Muscle of arm (tissue), 12 donors: ENCODE data around the gene WRNIP1. TPM values are rescaled to one million over a fixed set of nuclear protein-coding genes. Genes with fewer than 3 reads are reported as not detected.
A peak's percentile ranks its signal among the peaks of the same experiment; 100 is the strongest.

ENCODE experiments used
- DNase-seq: peaks from one replicate; pipeline ENCODE4 v3.0.0-alpha.2; 2013
- polyA plus RNA-seq, 12 donors: library from polyadenylated mRNA; unstranded; fragments of 120-200 nt; gene quantifications; one replicate each; pipeline ENCODE4 v1.2.1, GENCODE V29; 2013; ENCODE audit not compliant: insufficient read length in 12 of 12

The WRNIP1 gene
- polyA plus RNA-seq, 12 donors: 29.0 to 53.8 (median 46.5) TPM; not detected in 1

- peak; percentile 63 for DNase-seq
Observed at GRCh38 chr6:2738373-2738979, 26.7 kb upstream of the WRNIP1 start.

- DNase-seq: no peak
Observed at GRCh38 chr6:2739335-2739734, 25.9 kb upstream of the WRNIP1 start.

- no peak for DNase-seq
Observed at GRCh38 chr6:2740581-2740980, 24.6 kb upstream of the WRNIP1 start.

GRCh38 chr6:2741756-2742155 lies 23.4 kb upstream of the WRNIP1 start:
- no peak for DNase-seq

- no peak for DNase-seq
Observed at GRCh38 chr6:2743280-2744208, 21.6 kb upstream of the WRNIP1 start.

- DNase-seq: no peak
Observed at GRCh38 chr6:2744209-2744771, 20.9 kb upstream of the WRNIP1 start.

GRCh38 chr6:2744778-2745177 lies 20.4 kb upstream of the WRNIP1 start:
- no peak for DNase-seq

GRCh38 chr6:2745246-2745645 lies 19.9 kb upstream of the WRNIP1 start:
- no peak for DNase-seq

- no peak for DNase-seq
Observed at GRCh38 chr6:2746557-2747061, 18.6 kb upstream of the WRNIP1 start.

GRCh38 chr6:2748183-2748582 lies 17.0 kb upstream of the WRNIP1 start:
- no peak for DNase-seq

- peak; percentile 75 for DNase-seq
Observed at GRCh38 chr6:2749969-2750600, 15.1 kb upstream of the WRNIP1 start.

- DNase-seq: no peak
Observed at GRCh38 chr6:2750832-2751231, 14.4 kb upstream of the WRNIP1 start, which contains the start of gene MYLK4. Gene MYLK4 (minus strand): TSS chr6:2750922. CDS start chr6:2749294, 1,628 bp downstream.

- DNase-seq: no peak
Observed at GRCh38 chr6:2751871-2752270, 13.3 kb upstream of the WRNIP1 start.

- no peak for DNase-seq
Observed at GRCh38 chr6:2752477-2753109, 12.6 kb upstream of the WRNIP1 start.

GRCh38 chr6:2753110-2753489 lies 12.1 kb upstream of the WRNIP1 start:
- no peak for DNase-seq

GRCh38 chr6:2753743-2754142 lies 11.4 kb upstream of the WRNIP1 start:
- DNase-seq: no peak

- no peak for DNase-seq
Observed at GRCh38 chr6:2754393-2754792, 10.8 kb upstream of the WRNIP1 start.

- DNase-seq: no peak
Observed at GRCh38 chr6:2754911-2755310, 10.3 kb upstream of the WRNIP1 start.

GRCh38 chr6:2755456-2755855 lies 9.7 kb upstream of the WRNIP1 start:
- no peak for DNase-seq

GRCh38 chr6:2756241-2756640 lies 9.0 kb upstream of the WRNIP1 start:
- DNase-seq: no peak

- no peak for DNase-seq
Observed at GRCh38 chr6:2756687-2757224, 8.4 kb upstream of the WRNIP1 start.
